Neural cell (in vitro differentiated cells): ENCODE data around the gene NKAIN2. TPM values are rescaled to one million over a fixed set of nuclear protein-coding genes. Genes with fewer than 3 reads are reported as not detected.

Experiments used
- H2AFZ ChIP-seq: fragments of 200-600, 300-800 bp; sonication (generic), shearing (Covaris generic); 2 replicates; pipeline ENCODE4 v1.6.0; 2014; ENCODE audit warnings: low read depth, mild to moderate bottlenecking, antibody characterized with exemption, low read length, moderate library complexity
- H3F3A ChIP-seq: fragments of 200-600 bp; shearing (Covaris generic); 2 replicates; pipeline ENCODE4 v1.6.1; 2016; ENCODE audit warnings: mild to moderate bottlenecking, moderate library complexity, mixed read lengths, antibody characterized with exemption, low read length; ENCODE audit not compliant: insufficient read depth, poor library complexity, severe bottlenecking
- H3K27ac ChIP-seq: fragments of 200-600, 300-800 bp; sonication (generic), shearing (Covaris generic); 2 replicates; pipeline ENCODE4 v1.5.1; 2014; ENCODE audit warnings: mild to moderate bottlenecking, low read length, moderate library complexity
- H3K27me3 ChIP-seq: fragments of 300-800, 200-600 bp; sonication (generic), shearing (Covaris generic); 2 replicates; pipeline ENCODE4 v1.6.0; 2014; ENCODE audit warnings: mild to moderate bottlenecking, low read depth, low read length, moderate library complexity; ENCODE audit not compliant: insufficient read depth
- H3K36me3 ChIP-seq: fragments of 300-800, 200-600 bp; sonication (generic), shearing (Covaris generic); 2 replicates; pipeline ENCODE4 v1.5.1; 2014; ENCODE audit warnings: mild to moderate bottlenecking, antibody characterized with exemption, low read length, moderate library complexity; ENCODE audit not compliant: insufficient read depth
- H3K4me2 ChIP-seq: fragments of 300-800, 200-600 bp; sonication (generic), shearing (Covaris generic); 2 replicates; pipeline ENCODE4 v1.6.0; 2014; ENCODE audit warnings: mild to moderate bottlenecking, low read length
- H3K4me3 ChIP-seq: fragments of 300-800, 200-600 bp; sonication (generic), shearing (Covaris generic); 2 replicates; pipeline ENCODE4 v1.5.1; 2014; ENCODE audit warnings: mild to moderate bottlenecking, low read length, moderate library complexity
- H3K79me2 ChIP-seq: fragments of 200-600 bp; shearing (Covaris generic); replicated peaks from 2 replicates; pipeline ENCODE4 v1.6.0; 2014; ENCODE audit warnings: mild to moderate bottlenecking, low read length, moderate library complexity; ENCODE audit not compliant: insufficient read depth
- H3K9ac ChIP-seq: fragments of 300-800, 200-600 bp; sonication (generic), shearing (Covaris generic); 2 replicates; pipeline ENCODE4 v1.6.1; 2016; ENCODE audit warnings: mild to moderate bottlenecking, low read length, mixed read lengths
- H3K9me2 ChIP-seq: fragments of 200-600 bp; shearing (Covaris generic); 2 replicates; pipeline ENCODE4 v1.6.1; 2016; ENCODE audit warnings: mild to moderate bottlenecking, low read length, mixed read lengths; ENCODE audit not compliant: insufficient read depth
- H3K9me3 ChIP-seq: fragments of 200-600, 300-800 bp; sonication (generic), shearing (Covaris generic); 2 replicates; pipeline ENCODE4 v1.6.1; 2016; ENCODE audit warnings: mild to moderate bottlenecking, mixed run types, low read length, moderate library complexity, mixed read lengths
- H4K20me1 ChIP-seq: fragments of 200-600 bp; shearing (Covaris generic); 2 replicates; pipeline ENCODE4 v1.6.1; 2016; ENCODE audit warnings: mild to moderate bottlenecking, mixed run types; ENCODE audit not compliant: insufficient read depth
- EP300 ChIP-seq: fragments of 450-650 bp; conservative IDR thresholded peaks from 2 replicates; pipeline ENCODE4 v1.6.1; 2014; ENCODE audit warnings: antibody characterized with exemption, mild to moderate bottlenecking, moderate library complexity; ENCODE audit not compliant: poor library complexity, severe bottlenecking
- EZH2 ChIP-seq: fragments of 200-600, 300-800 bp; shearing (Covaris generic), sonication (generic); IDR thresholded peaks from 2 replicates; pipeline ENCODE4 v1.6.1; 2014; ENCODE audit warnings: antibody characterized with exemption, low read length, borderline replicate concordance, mild to moderate bottlenecking; ENCODE audit not compliant: insufficient read depth, poor library complexity, severe bottlenecking
- MXI1 ChIP-seq: fragments of 450-650 bp; conservative IDR thresholded peaks from 2 replicates; pipeline ENCODE4 v1.6.1; 2014; ENCODE audit warnings: antibody characterized with exemption, mild to moderate bottlenecking; ENCODE audit not compliant: poor library complexity, severe bottlenecking
- POLR2AphosphoS5 ChIP-seq: IDR thresholded peaks from 2 replicates; pipeline ENCODE4 v1.6.1; 2012
- RAD21 ChIP-seq: fragments of 450-650 bp; conservative IDR thresholded peaks from 2 replicates; pipeline ENCODE4 v1.6.1; 2014; ENCODE audit warnings: antibody characterized with exemption, mild to moderate bottlenecking, moderate library complexity
- SMC3 ChIP-seq: fragments of 450-650 bp; conservative IDR thresholded peaks from 2 replicates; pipeline ENCODE4 v1.6.1; 2014; ENCODE audit warnings: antibody characterized with exemption, mild to moderate bottlenecking, moderate library complexity; ENCODE audit not compliant: poor library complexity
- TAF1 ChIP-seq: IDR thresholded peaks from 2 replicates; pipeline ENCODE4 v1.6.1; 2012; ENCODE audit warnings: low read depth
- polyA plus RNA-seq: library from polyadenylated mRNA; depleted of rRNA; stranded (reverse); fragments of >200 nt; gene quantifications from 2 replicates; pipeline ENCODE4 v1.2.3, GENCODE V29; 2014
- TF ChIP-seq, protein P1 (sequence below): IDR thresholded peaks from 2 replicates; pipeline ENCODE4 v1.6.1; 2012; ENCODE audit warnings: borderline replicate concordance
- TF ChIP-seq, protein P2 (sequence below): fragments of 450-650 bp; IDR thresholded peaks from 2 replicates; pipeline ENCODE4 v1.5.1; 2014; ENCODE audit warnings: antibody characterized with exemption, mild to moderate bottlenecking, moderate library complexity; ENCODE audit not compliant: poor library complexity, severe bottlenecking

The NKAIN2 gene
- polyA plus RNA-seq, 1 donor from 2014 or later: 23.2 TPM

DNA sequence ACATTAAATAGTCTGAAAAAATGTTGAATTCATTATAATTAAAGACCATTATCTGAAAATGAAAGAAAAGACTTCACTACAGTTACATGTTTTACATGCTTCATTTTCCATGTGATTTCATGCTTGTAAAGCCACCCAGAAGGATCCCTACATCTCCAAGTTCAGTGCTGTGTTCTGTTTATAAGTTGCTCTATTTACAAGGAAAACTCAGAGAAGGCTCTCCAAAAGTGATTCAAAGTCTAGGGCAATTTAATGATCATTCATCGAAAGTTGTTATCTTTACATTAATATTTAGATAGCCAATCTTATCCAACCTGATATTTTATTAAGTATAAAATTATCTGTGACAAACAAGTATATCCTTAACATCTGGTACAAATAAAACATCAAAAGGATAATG lies 663.7 kb downstream of the NKAIN2 start:
- Histone ChIP-seq H2AFZ (no peak overlapping the region), H3K36me3 (no peaks in the 10 kb centered on the region), H3K27me3 (no peaks in the 10 kb centered on the region), H3K4me3 (no peak overlapping the region), H3K79me2 (no peaks in the 10 kb centered on the region), H3K9ac (no peak overlapping the region), H3F3A (no peaks in the 10 kb centered on the region), H4K20me1 (no peaks in the 10 kb centered on the region), H3K9me2 (no peaks in the 10 kb centered on the region), H3K27ac (no peak overlapping the region), H3K9me3 (no peaks in the 10 kb centered on the region), H3K4me2 (no peak overlapping the region)
- TF ChIP-seq POLR2AphosphoS5 (no peak), EP300 (no peak), TAF1 (no peak), RAD21 (no peak), EZH2 (no peak), MXI1 (no peak), SMC3 (no peak)
- TF ChIP-seq, protein P1, sequence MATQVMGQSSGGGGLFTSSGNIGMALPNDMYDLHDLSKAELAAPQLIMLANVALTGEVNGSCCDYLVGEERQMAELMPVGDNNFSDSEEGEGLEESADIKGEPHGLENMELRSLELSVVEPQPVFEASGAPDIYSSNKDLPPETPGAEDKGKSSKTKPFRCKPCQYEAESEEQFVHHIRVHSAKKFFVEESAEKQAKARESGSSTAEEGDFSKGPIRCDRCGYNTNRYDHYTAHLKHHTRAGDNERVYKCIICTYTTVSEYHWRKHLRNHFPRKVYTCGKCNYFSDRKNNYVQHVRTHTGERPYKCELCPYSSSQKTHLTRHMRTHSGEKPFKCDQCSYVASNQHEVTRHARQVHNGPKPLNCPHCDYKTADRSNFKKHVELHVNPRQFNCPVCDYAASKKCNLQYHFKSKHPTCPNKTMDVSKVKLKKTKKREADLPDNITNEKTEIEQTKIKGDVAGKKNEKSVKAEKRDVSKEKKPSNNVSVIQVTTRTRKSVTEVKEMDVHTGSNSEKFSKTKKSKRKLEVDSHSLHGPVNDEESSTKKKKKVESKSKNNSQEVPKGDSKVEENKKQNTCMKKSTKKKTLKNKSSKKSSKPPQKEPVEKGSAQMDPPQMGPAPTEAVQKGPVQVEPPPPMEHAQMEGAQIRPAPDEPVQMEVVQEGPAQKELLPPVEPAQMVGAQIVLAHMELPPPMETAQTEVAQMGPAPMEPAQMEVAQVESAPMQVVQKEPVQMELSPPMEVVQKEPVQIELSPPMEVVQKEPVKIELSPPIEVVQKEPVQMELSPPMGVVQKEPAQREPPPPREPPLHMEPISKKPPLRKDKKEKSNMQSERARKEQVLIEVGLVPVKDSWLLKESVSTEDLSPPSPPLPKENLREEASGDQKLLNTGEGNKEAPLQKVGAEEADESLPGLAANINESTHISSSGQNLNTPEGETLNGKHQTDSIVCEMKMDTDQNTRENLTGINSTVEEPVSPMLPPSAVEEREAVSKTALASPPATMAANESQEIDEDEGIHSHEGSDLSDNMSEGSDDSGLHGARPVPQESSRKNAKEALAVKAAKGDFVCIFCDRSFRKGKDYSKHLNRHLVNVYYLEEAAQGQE: no peak
- TF ChIP-seq, protein P2, sequence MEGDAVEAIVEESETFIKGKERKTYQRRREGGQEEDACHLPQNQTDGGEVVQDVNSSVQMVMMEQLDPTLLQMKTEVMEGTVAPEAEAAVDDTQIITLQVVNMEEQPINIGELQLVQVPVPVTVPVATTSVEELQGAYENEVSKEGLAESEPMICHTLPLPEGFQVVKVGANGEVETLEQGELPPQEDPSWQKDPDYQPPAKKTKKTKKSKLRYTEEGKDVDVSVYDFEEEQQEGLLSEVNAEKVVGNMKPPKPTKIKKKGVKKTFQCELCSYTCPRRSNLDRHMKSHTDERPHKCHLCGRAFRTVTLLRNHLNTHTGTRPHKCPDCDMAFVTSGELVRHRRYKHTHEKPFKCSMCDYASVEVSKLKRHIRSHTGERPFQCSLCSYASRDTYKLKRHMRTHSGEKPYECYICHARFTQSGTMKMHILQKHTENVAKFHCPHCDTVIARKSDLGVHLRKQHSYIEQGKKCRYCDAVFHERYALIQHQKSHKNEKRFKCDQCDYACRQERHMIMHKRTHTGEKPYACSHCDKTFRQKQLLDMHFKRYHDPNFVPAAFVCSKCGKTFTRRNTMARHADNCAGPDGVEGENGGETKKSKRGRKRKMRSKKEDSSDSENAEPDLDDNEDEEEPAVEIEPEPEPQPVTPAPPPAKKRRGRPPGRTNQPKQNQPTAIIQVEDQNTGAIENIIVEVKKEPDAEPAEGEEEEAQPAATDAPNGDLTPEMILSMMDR: no peak

DNA sequence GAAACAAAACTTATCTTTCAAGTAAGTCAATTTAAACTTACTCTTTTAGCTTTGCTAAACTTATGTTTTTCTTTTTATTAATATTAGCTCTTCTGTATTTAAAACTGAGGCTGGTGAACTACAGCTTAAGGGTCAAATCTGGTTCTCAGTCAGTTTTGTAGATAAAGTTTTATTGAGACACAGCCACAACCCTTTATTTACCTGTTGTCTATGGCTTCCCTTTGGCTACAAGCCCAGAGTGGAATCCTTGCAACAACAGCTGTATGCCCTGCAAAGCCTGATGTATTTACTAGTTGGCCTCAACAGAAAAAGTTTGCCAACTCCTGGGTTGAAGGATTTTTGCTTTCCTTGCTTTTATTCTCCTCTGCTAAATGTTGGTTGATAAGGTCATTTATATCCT lies 667.1 kb downstream of the NKAIN2 start:
- Histone ChIP-seq H4K20me1 (no peaks in the 10 kb centered on the region), H3K9me3 (no peaks in the 10 kb centered on the region), H3K4me2 (no peak overlapping the region), H3F3A (no peaks in the 10 kb centered on the region), H3K4me3 (no peak overlapping the region), H3K79me2 (no peaks in the 10 kb centered on the region), H2AFZ (no peak overlapping the region), H3K27ac (no peak overlapping the region), H3K9me2 (no peaks in the 10 kb centered on the region), H3K36me3 (no peaks in the 10 kb centered on the region), H3K9ac (no peak overlapping the region), H3K27me3 (no peaks in the 10 kb centered on the region)
- TF ChIP-seq SMC3: no peak
- TF ChIP-seq TAF1: no peak
- no peak for TF ChIP-seq MXI1
- TF ChIP-seq EP300: no peak
- no peak for TF ChIP-seq POLR2AphosphoS5
- no peak for TF ChIP-seq RAD21
- no peak for TF ChIP-seq EZH2
- TF ChIP-seq, protein P2: no peak
- TF ChIP-seq, protein P1: no peak
